HepG2 (cell line): ENCODE data around the gene RBM6. TPM values are rescaled to one million over a fixed set of nuclear protein-coding genes. Genes with fewer than 3 reads are reported as not detected.

Experiments used
- ATAC-seq: fragments of 200-7000 bp; cut with Tn5 transposase; 3 replicates; pipeline ENCODE4 v1.9.1; 2020; ENCODE audit warnings: mild to moderate bottlenecking, moderate library complexity
- BruUV-seq: library from RNA; stranded (reverse); fragments of 400-500 nt; replicated peaks from 2 replicates; lab custom pipeline; 2021; lab: Mats Ljungman, UMichigan
- CTCF ChIA-PET: fragments of 300-600 bp; formaldehyde crosslinking; extraction: SDS; loops from one replicate; lab custom pipeline; 2021; ENCODE audit warnings: low total read pairs, inconsistent platforms, low intra/inter-chr PET ratio; lab: Yijun Ruan, JAX
- POLR2A ChIA-PET: fragments of 350-600 bp; sonication (Branson Sonifier 250); formaldehyde crosslinking; loops from one replicate; lab custom pipeline; 2020; ENCODE audit warnings: antibody characterized with exemption, inconsistent platforms; lab: Yijun Ruan, JAX
- DNase-seq: peaks from one replicate; pipeline ENCODE4 v3.0.0-alpha.2; 2015; ENCODE audit warnings: low spot score
- FAIRE-seq: peaks from 3 replicates; lab custom pipeline; 2011; peaks lifted over from hg19 to GRCh38; lab: Jason Lieb, UNC
- H2AFZ ChIP-seq: one replicate; pipeline ENCODE4 v1.6.1; 2011; ENCODE audit warnings: low read length, inconsistent platforms
- H3K27ac ChIP-seq: fragments of 300-600 bp; 3 replicates; pipeline ENCODE4 v1.8.0; 2011; ENCODE audit warnings: mixed run types, mild to moderate bottlenecking, mixed read lengths, low read length, inconsistent platforms; ENCODE audit not compliant: insufficient read depth; ENCODE audit errors: extremely low read length
- H3K27me3 ChIP-seq, 2 experiments: fragments of 200-600 bp in 1 of 2; 2 replicates in 1 of 2; 3 replicates in 1 of 2; pipeline versions ENCODE4 v1.6.0 to v1.8.0; 2011; ENCODE audit warnings: low read length in 2 of 2, mild to moderate bottlenecking in 2 of 2, moderate library complexity in 2 of 2, inconsistent platforms in 1 of 2; ENCODE audit not compliant: insufficient read depth in 2 of 2, control insufficient read depth in 1 of 2
- H3K36me3 ChIP-seq, 2 experiments: fragments of 200-600 bp in 1 of 2; replicated peaks in 1 of 2; 2 replicates in 1 of 2; 3 replicates in 1 of 2; pipeline versions ENCODE4 v1.5.1 to v1.8.0; 2011; ENCODE audit warnings: low read length in 2 of 2, inconsistent platforms in 1 of 2; ENCODE audit not compliant: insufficient read depth in 2 of 2, control insufficient read depth in 1 of 2
- H3K4me1 ChIP-seq: 2 replicates; pipeline ENCODE4 v1.5.1; 2012; ENCODE audit warnings: low read length, inconsistent platforms; ENCODE audit not compliant: insufficient read depth
- H3K4me2 ChIP-seq: 2 replicates; pipeline ENCODE4 v1.6.0; 2011; ENCODE audit warnings: low read depth, low read length, inconsistent platforms
- H3K4me3 ChIP-seq, 3 experiments: fragments of 200-600 bp in 1 of 3; sonication (generic), shearing (Covaris generic) in 1 of 3; replicated peaks in 1 of 3; 2 replicates each; pipeline ENCODE4 v1.5.1; 2011 to 2016; ENCODE audit warnings: low read length in 3 of 3, inconsistent platforms in 2 of 3, low read depth in 2 of 3, mild to moderate bottlenecking in 2 of 3, control low read depth in 1 of 3, mixed read lengths in 1 of 3; ENCODE audit not compliant: insufficient read depth in 1 of 3
- H3K79me2 ChIP-seq: one replicate; pipeline ENCODE4 v1.6.1; 2011; ENCODE audit warnings: low read length, inconsistent platforms; ENCODE audit not compliant: insufficient read depth
- H3K9ac ChIP-seq: 2 replicates; pipeline ENCODE4 v1.6.0; 2011; ENCODE audit warnings: mild to moderate bottlenecking, low read depth, low read length, inconsistent platforms; ENCODE audit not compliant: insufficient read depth
- H3K9me3 ChIP-seq: 2 replicates; pipeline ENCODE4 v1.5.1; 2012; ENCODE audit warnings: mild to moderate bottlenecking, low read length
- H4K20me1 ChIP-seq: 2 replicates; pipeline ENCODE4 v1.6.0; 2011; ENCODE audit warnings: inconsistent platforms, mild to moderate bottlenecking, low read length, moderate library complexity; ENCODE audit not compliant: insufficient read depth
- ATF1 ChIP-seq: IDR thresholded peaks from 2 replicates; pipeline ENCODE4 v1.6.1; 2016; ENCODE audit warnings: mild to moderate bottlenecking, control low read depth
- SAP130 ChIP-seq: IDR thresholded peaks from 2 replicates; pipeline ENCODE4 v1.6.1; 2016; ENCODE audit warnings: low read depth
- SSRP1 ChIP-seq: IDR thresholded peaks from 2 replicates; pipeline ENCODE4 v1.6.1; 2016; ENCODE audit warnings: control low read depth
- THAP11 ChIP-seq: IDR thresholded peaks from 2 replicates; pipeline ENCODE4 v1.6.1; 2016; ENCODE audit warnings: missing biosample characterization, missing genetic modification reagents
- TRIM24 ChIP-seq: sonication (generic); formaldehyde crosslinking; IDR thresholded peaks from 2 replicates; pipeline ENCODE4 v1.8.0; 2022; ENCODE audit warnings: mild to moderate bottlenecking, missing genetic modification reagents
- ZBTB33 ChIP-seq: sonication (generic); formaldehyde crosslinking; IDR thresholded peaks from 2 replicates; pipeline ENCODE4 v1.4.0; 2020; ENCODE audit warnings: missing genetic modification reagents
- ZNF142 ChIP-seq: sonication (generic); formaldehyde crosslinking; IDR thresholded peaks from 2 replicates; pipeline ENCODE4 v1.4.0; 2020; ENCODE audit warnings: missing genetic modification reagents
- ZNF607 ChIP-seq: sonication (generic); formaldehyde crosslinking; IDR thresholded peaks from 2 replicates; pipeline ENCODE4 v1.5.1; 2020; ENCODE audit warnings: missing genetic modification reagents, mild to moderate bottlenecking, borderline replicate concordance
- WGBS: methylation state at CpG from one replicate; pipeline ENCODE4 v1.1.6; 2017; ENCODE audit warnings: low lambda C conversion rate; 5-methylcytosine and 5-hydroxymethylcytosine counted together
- in situ Hi-C: cut with HindIII; loops from 2 replicates; pipeline ENCODE4 v1.10.0; 2017; ENCODE audit warnings: low pct_unique_long_range_greater_than_20kb; ENCODE audit not compliant: extremely low pct_ligation_motif_present
- intact Hi-C: fragments of 100-400 bp; cut with micrococcal nuclease; formaldehyde crosslinking; loops from one replicate; pipeline ENCODE4 v1.10.0; 2022; ENCODE audit not compliant: unreplicated experiment
- polyA plus RNA-seq, 8 experiments: library from polyadenylated mRNA; depleted of rRNA in 3 of 8; stranded (reverse) in 7 of 8; unstranded in 1 of 8; fragments of >200 nt; fragmentation: Illumina TruSeq in 4 of 8; extraction: Trizol in 4 of 8; gene quantifications; 2 replicates each; pipeline versions ENCODE4 v1.2.1 to v1.2.3, GENCODE V29; 2011 to 2016; ENCODE audit warnings: low read depth in 4 of 8, missing spikeins in 1 of 8, mixed read lengths in 1 of 8; ENCODE audit not compliant: insufficient read depth in 1 of 8
- total RNA-seq, 5 experiments: library from RNA; depleted of rRNA; stranded (reverse); fragments of >200 nt; fragmentation: Illumina TruSeq; extraction: Trizol; gene quantifications; 2 replicates each; pipeline ENCODE4 v1.2.3, GENCODE V29; 2016; ENCODE audit warnings: low read depth in 1 of 5
- TF ChIP-seq, protein P1 (sequence below): sonication (generic); formaldehyde crosslinking; IDR thresholded peaks from 2 replicates; pipeline ENCODE4 v1.4.0; 2020; ENCODE audit warnings: missing genetic modification reagents
- TF ChIP-seq, protein P2 (sequence below): sonication (generic); formaldehyde crosslinking; IDR thresholded peaks from 2 replicates; pipeline ENCODE4 v1.5.0; 2020; ENCODE audit warnings: mild to moderate bottlenecking, missing genetic modification reagents, moderate library complexity
- TF ChIP-seq, protein P3 (sequence below): sonication (generic); formaldehyde crosslinking; IDR thresholded peaks from 2 replicates; pipeline ENCODE4 v1.8.0; 2022; ENCODE audit warnings: mild to moderate bottlenecking, missing genetic modification reagents

Gene RBM6
- total and polyA plus RNA-seq, 2 of the 13 experiments (the other 11 are each of a cell fraction or from before 2014, with no cell fraction given) = 72.7 to 86.1 TPM

GRCh38 chr3:49906073-49906743, 33.7 kb upstream of the RBM6 start:
- FAIRE-seq = peak; percentile 42
- TF ChIP-seq ATF1 (no peak), ZNF142 (CRISPR knock-in tag) (no peak), SSRP1 (CRISPR knock-in tag) (no peak), THAP11 (CRISPR knock-in tag) (0 out of 2 replicates have a peak, but pooled peaks have one; percentile 23), ZBTB33 (CRISPR knock-in tag) (peak; percentile 39; the same call in 1 of the 2 replicates), ZNF607 (no peak), SAP130 (CRISPR knock-in tag) (peak; percentile 26), TRIM24 (no peak)
- TF ChIP-seq, protein P1, sequence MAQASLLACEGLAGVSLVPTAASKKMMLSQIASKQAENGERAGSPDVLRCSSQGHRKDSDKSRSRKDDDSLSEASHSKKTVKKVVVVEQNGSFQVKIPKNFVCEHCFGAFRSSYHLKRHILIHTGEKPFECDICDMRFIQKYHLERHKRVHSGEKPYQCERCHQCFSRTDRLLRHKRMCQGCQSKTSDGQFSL = 0 out of 2 replicates have a peak, but pooled peaks have one; percentile 49
- TF ChIP-seq, protein P2, sequence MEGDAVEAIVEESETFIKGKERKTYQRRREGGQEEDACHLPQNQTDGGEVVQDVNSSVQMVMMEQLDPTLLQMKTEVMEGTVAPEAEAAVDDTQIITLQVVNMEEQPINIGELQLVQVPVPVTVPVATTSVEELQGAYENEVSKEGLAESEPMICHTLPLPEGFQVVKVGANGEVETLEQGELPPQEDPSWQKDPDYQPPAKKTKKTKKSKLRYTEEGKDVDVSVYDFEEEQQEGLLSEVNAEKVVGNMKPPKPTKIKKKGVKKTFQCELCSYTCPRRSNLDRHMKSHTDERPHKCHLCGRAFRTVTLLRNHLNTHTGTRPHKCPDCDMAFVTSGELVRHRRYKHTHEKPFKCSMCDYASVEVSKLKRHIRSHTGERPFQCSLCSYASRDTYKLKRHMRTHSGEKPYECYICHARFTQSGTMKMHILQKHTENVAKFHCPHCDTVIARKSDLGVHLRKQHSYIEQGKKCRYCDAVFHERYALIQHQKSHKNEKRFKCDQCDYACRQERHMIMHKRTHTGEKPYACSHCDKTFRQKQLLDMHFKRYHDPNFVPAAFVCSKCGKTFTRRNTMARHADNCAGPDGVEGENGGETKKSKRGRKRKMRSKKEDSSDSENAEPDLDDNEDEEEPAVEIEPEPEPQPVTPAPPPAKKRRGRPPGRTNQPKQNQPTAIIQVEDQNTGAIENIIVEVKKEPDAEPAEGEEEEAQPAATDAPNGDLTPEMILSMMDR (CRISPR knock-in tag) = peak; percentile 91
- TF ChIP-seq, protein P3, sequence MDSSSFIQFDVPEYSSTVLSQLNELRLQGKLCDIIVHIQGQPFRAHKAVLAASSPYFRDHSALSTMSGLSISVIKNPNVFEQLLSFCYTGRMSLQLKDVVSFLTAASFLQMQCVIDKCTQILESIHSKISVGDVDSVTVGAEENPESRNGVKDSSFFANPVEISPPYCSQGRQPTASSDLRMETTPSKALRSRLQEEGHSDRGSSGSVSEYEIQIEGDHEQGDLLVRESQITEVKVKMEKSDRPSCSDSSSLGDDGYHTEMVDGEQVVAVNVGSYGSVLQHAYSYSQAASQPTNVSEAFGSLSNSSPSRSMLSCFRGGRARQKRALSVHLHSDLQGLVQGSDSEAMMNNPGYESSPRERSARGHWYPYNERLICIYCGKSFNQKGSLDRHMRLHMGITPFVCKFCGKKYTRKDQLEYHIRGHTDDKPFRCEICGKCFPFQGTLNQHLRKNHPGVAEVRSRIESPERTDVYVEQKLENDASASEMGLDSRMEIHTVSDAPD (CRISPR knock-in tag) = no peak

More at GRCh38 chr3:49906073-49906743, 33.7 kb upstream of the RBM6 start:
- in situ Hi-C loops (loop anchor here (5.0 to 10.0 kb wide), 3 partner anchors 64 to 204 kb away; partner anchors contain the start of gene INKA1), intact Hi-C loops (loop anchor here (1.0 to 2.0 kb wide), 3 partner anchors 61 to 203 kb away; no protein-coding TSS in a partner anchor)
- no peaks in the 10 kb centered on the region for H3K79me2 ChIP-seq
- peak overlapping the region; percentile 48 for H2AFZ ChIP-seq
- no TSS peak for BruUV-seq
- H3K4me2 ChIP-seq = peak overlapping the region; percentile 81
- ATAC-seq (peak; percentile 75), DNase-seq (peak; percentile 33)
- H3K4me1 ChIP-seq = peaks cover 23% of the 10 kb centered on the region
- peak overlapping the region; percentile 8 to 40 (median 39); a peak in 5 of 6 replicates for H3K4me3 ChIP-seq
- no peaks in the 10 kb centered on the region for H3K9me3 ChIP-seq
- no peaks in the 10 kb centered on the region; a peak in 1 of 5 replicates for H3K36me3 ChIP-seq
- no peak overlapping the region for H3K27ac ChIP-seq
- POLR2A ChIA-PET = no interaction called here
- H3K27me3 ChIP-seq = no peaks in the 10 kb centered on the region
- CTCF ChIA-PET = interaction anchor here (1.3 to 1.9 kb wide), 4 partner anchors 65 to 202 kb away, joined by 4 to 8 read pairs (median 6); partner anchors contain the start of gene INKA1
- H4K20me1 ChIP-seq = no peaks in the 10 kb centered on the region
- no peak overlapping the region for H3K9ac ChIP-seq
- 32% methylated on average over 8 of the region's 15 CpGs for WGBS
